AG10803 (cell line): Measurements from ENCODE around the gene LENG1.
"Not testable (repeated sequence)": the region's sequence is repeated elsewhere in the genome, so short reads cannot be mapped to it uniquely, and the experiment has no call there.

ENCODE experiments used
- DNase-seq: peaks from one replicate; pipeline ENCODE4 v3.0.0; 2010; ENCODE audit warnings: low read depth
- H3K4me3 ChIP-seq: 2 replicates; pipeline ENCODE4 v1.5.1; 2011; ENCODE audit warnings: mild to moderate bottlenecking, low read length, control low read depth
- CTCF ChIP-seq: conservative IDR thresholded peaks from 2 replicates; pipeline ENCODE4 v1.5.1; 2011; ENCODE audit warnings: mild to moderate bottlenecking, low read length, control low read depth, inconsistent platforms

The LENG1 gene

GRCh38 chr19:54179262-54179852, 19.8 kb upstream of the LENG1 start:
- DNase-seq: no peak

GRCh38 chr19:54178581-54179261, 19.2 kb upstream of the LENG1 start:
- DNase-seq: no peak
- H3K4me3 ChIP-seq: no peak overlapping the region
- no peak for TF ChIP-seq CTCF

More at GRCh38 chr19:54179262-54179852, 19.8 kb upstream of the LENG1 start:
- TF ChIP-seq CTCF: no peak
- no peak overlapping the region for H3K4me3 ChIP-seq

GRCh38 chr19:54173951-54174834, 14.7 kb upstream of the LENG1 start:
- DNase-seq: no peak
- H3K4me3 ChIP-seq: no peak overlapping the region
- no peak for TF ChIP-seq CTCF

- no peak overlapping the region for H3K4me3 ChIP-seq
- no peak for DNase-seq
- TF ChIP-seq CTCF: no peak
Observed at GRCh38 chr19:54173359-54173699, 13.8 kb upstream of the LENG1 start.

GRCh38 chr19:54172471-54173358, 13.2 kb upstream of the LENG1 start, which contains the start of gene TMC4:
Gene TMC4, minus strand, starts transcription at chr19:54173160. Its CDS starts 43 bp downstream, at chr19:54173117.
- no peak for TF ChIP-seq CTCF
- peak; percentile 24 for DNase-seq
- no peak within 1 kb of the TSS for H3K4me3 ChIP-seq

GRCh38 chr19:54171736-54172431, 12.4 kb upstream of the LENG1 start:
- not testable (repeated sequence) for DNase-seq, H3K4me3 ChIP-seq
